HUES64 (cell line): ENCODE measurements around the gene LENG1.
"Not testable (repeated sequence)": the region's sequence is repeated elsewhere in the genome, so short reads cannot be mapped to it uniquely, and the experiment has no call there.

Source experiments
- H3K27ac ChIP-seq: 2 replicates; pipeline ENCODE4 v1.7.0; 2013; ENCODE audit warnings: low read depth, low read length, inconsistent platforms
- H3K27me3 ChIP-seq: 2 replicates; pipeline ENCODE4 v1.6.1; 2013; ENCODE audit warnings: mild to moderate bottlenecking, low read length; ENCODE audit not compliant: insufficient read depth
- H3K36me3 ChIP-seq: 2 replicates; pipeline ENCODE4 v1.6.1; 2013; ENCODE audit warnings: mild to moderate bottlenecking, low read length; ENCODE audit not compliant: insufficient read depth
- H3K4me1 ChIP-seq: 2 replicates; pipeline ENCODE4 v1.6.1; 2013; ENCODE audit warnings: mild to moderate bottlenecking, low read length, moderate library complexity; ENCODE audit not compliant: insufficient read depth
- H3K4me3 ChIP-seq: 2 replicates; pipeline ENCODE4 v1.5.1; 2013; ENCODE audit warnings: mild to moderate bottlenecking, low read length, moderate library complexity
- H3K9ac ChIP-seq: 2 replicates; pipeline ENCODE4 v1.6.1; 2013; ENCODE audit warnings: mild to moderate bottlenecking, low read depth, low read length
- H3K9me3 ChIP-seq: 2 replicates; pipeline ENCODE4 v1.6.1; 2013; ENCODE audit warnings: low read depth, low read length; ENCODE audit not compliant: insufficient read depth
- WGBS: fragments of 150-250, 120-280 bp; methylation state at CpG from one replicate; pipeline ENCODE4 v1.1.7; 2013; ENCODE audit warnings: missing lambda C conversion rate; 5-methylcytosine and 5-hydroxymethylcytosine counted together

Gene LENG1

DNA sequence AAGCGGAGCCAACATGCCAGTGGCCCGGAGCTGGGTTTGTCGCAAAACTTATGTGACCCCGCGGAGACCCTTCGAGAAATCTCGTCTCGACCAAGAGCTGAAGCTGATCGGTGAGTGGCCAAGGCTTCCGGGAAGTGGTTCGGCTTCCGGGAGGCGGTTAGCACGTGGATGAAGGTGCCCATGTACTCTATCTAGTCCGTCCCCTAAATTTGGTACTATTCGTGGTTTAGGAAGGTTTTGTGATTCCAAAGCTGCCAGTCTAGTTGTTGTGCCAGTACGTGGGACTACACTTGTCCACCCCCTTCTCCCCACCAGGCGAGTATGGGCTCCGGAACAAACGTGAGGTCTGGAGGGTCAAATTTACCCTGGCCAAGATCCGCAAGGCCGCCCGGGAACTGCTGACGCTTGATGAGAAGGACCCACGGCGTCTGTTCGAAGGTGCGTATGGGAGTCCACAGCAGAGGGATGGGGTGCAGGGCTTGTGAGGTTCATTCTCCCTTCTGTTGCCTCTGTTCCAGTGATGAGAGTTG, 41.7 kb upstream of the LENG1 start:
- Histone ChIP-seq H3K36me3 (peaks cover 59% of the 10 kb centered on the region), H3K9ac (peak overlapping the region; percentile 97), H3K27me3 (no peaks in the 10 kb centered on the region), H3K4me3 (peak overlapping the region; percentile 75), H3K27ac (peak overlapping the region; percentile 93), H3K9me3 (no peaks in the 10 kb centered on the region), H3K4me1 (peaks cover 20% of the 10 kb centered on the region)
- 5% methylated on average over 27 of the region's 28 CpGs for WGBS

DNA sequence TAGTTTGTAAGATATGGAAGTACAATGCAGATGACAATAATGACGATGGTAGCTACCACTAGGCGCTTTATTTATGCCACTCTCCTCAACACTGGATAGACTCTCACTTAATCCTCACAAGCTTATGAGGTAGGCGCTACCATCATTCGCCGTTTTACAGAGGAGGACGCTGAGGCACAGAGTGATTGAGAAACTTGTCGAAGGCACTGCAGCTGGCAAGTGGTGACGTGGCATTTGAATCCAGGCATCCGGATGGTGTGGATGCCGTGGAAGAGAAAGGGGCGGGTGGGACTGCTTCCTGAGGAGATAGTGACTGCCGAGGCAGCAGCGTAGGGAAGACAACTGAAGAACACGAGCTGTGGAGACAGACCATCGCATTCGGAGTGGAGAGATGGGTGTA, 39.9 kb upstream of the LENG1 start:
- Histone ChIP-seq H3K9me3 (no peaks in the 10 kb centered on the region), H3K4me3 (no peak overlapping the region), H3K27ac (no peak overlapping the region), H3K9ac (no peak overlapping the region), H3K4me1 (peaks cover 20% of the 10 kb centered on the region), H3K36me3 (peaks cover 49% of the 10 kb centered on the region), H3K27me3 (no peaks in the 10 kb centered on the region)
- 93% methylated on average over 16 of the region's 16 CpGs for WGBS

GRCh38 chr19:54197121-54197520, 37.6 kb upstream of the LENG1 start:
- H3K36me3 ChIP-seq: peaks cover 42% of the 10 kb centered on the region
- 96% methylated on average over 3 of the region's 3 CpGs for WGBS
- no peak overlapping the region for H3K27ac ChIP-seq
- H3K27me3 ChIP-seq: no peaks in the 10 kb centered on the region
- peaks cover 11% of the 10 kb centered on the region for H3K4me1 ChIP-seq
- H3K4me3 ChIP-seq: no peak overlapping the region
- H3K9ac ChIP-seq: no peak overlapping the region
- no peaks in the 10 kb centered on the region for H3K9me3 ChIP-seq

DNA sequence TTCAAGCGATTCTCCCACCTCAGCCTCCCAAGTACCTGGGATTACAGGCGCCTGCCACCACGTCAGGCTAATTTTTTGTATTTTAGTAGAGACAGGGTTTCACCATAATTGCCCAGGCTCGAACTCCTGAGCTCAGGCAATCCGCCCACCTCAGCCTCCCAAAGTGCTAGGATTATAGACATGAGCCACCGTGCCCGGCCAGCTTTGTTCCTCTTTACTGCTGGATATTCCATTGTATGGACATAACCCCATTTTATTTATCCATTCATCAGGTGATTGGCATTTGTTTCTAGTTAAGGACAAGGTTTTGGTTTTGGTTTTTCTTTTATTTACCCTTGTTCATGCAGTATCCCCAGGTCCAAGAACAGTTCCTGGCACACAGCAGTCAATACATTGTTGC, 37.0 kb upstream of the LENG1 start:
- H3K36me3 ChIP-seq: peaks cover 37% of the 10 kb centered on the region
- 95% methylated on average over 7 of the region's 7 CpGs for WGBS

GRCh38 chr19:54194463-54194862, 34.9 kb upstream of the LENG1 start:
- H3K36me3 ChIP-seq: peaks cover 31% of the 10 kb centered on the region
- 98% methylated on average over 12 of the region's 12 CpGs for WGBS
- H3K4me1 ChIP-seq, H3K27me3 ChIP-seq, H3K27ac ChIP-seq, H3K9ac ChIP-seq, H3K9me3 ChIP-seq, H3K4me3 ChIP-seq: not testable (repeated sequence)

More for the DNA sequence above, 37.0 kb upstream of the LENG1 start:
- Histone ChIP-seq H3K4me3 (no peak overlapping the region), H3K27me3 (no peaks in the 10 kb centered on the region), H3K9me3 (no peaks in the 10 kb centered on the region), H3K27ac (no peak overlapping the region), H3K9ac (no peak overlapping the region), H3K4me1 (peaks cover 5% of the 10 kb centered on the region; the same call in 1 of the 2 replicates)

DNA sequence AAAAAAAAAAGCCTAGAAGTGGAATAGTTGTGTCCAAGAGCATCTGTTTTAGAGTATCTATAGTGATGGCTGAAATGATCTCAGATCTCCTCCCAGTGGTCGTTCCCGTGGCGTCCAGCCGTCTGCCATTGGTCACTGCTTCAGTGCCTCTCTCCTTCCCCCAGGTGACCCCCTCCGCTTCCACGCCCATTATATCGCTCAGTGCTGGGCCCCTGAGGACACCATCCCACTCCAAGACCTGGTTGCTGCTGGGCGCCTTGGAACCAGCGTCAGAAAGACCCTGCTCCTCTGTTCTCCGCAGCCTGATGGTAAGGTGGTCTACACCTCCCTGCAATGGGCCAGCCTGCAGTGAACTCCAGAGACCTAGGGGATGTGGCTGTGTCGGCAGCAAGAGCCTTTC, 33.5 kb upstream of the LENG1 start:
- Histone ChIP-seq H3K4me3 (no peak overlapping the region), H3K9me3 (no peaks in the 10 kb centered on the region), H3K27ac (no peak overlapping the region), H3K9ac (no peak overlapping the region), H3K36me3 (peaks cover 31% of the 10 kb centered on the region), H3K4me1 (peaks cover 6% of the 10 kb centered on the region), H3K27me3 (no peaks in the 10 kb centered on the region)
- WGBS: 98% methylated on average over 11 of the region's 11 CpGs

DNA sequence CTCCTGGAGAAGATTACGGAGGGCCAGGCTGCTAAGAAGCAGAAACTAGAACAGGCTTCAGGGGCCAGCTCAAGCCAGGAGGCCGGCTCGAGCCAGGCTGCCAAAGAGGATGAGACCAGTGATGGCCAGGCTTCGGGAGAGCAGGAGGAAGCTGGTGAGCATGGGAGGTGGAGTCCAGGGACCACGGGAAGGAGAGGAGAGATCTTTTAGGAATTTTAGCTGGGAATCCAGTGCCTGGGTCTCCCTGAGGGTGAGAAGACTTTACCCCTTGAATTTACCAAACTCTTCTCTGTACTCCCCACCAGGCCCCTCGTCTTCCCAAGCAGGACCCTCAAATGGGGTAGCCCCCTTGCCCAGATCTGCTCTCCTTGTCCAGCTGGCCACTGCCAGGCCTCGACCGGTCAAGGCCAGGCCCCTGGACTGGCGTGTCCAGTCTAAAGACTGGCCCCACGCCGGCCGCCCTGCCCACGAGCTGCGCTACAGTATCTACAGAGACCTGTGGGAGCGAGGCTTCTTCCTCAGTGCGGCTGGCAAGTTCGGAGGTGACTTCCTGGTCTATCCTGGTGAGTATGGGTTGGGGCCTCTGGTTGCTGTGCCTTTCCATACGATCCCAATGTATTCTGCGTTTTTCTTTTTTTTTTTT, 32.4 kb upstream of the LENG1 start:
- WGBS: 71% methylated on average over 19 of the region's 19 CpGs
- H3K4me1 ChIP-seq: peaks cover 7% of the 10 kb centered on the region
- no peaks in the 10 kb centered on the region for H3K27me3 ChIP-seq
- peak overlapping the region; percentile 88 for H3K4me3 ChIP-seq
- H3K36me3 ChIP-seq: peaks cover 32% of the 10 kb centered on the region
- H3K27ac ChIP-seq: peak overlapping the region; percentile 96
- H3K9ac ChIP-seq: peak overlapping the region; percentile 95
- no peaks in the 10 kb centered on the region for H3K9me3 ChIP-seq

DNA sequence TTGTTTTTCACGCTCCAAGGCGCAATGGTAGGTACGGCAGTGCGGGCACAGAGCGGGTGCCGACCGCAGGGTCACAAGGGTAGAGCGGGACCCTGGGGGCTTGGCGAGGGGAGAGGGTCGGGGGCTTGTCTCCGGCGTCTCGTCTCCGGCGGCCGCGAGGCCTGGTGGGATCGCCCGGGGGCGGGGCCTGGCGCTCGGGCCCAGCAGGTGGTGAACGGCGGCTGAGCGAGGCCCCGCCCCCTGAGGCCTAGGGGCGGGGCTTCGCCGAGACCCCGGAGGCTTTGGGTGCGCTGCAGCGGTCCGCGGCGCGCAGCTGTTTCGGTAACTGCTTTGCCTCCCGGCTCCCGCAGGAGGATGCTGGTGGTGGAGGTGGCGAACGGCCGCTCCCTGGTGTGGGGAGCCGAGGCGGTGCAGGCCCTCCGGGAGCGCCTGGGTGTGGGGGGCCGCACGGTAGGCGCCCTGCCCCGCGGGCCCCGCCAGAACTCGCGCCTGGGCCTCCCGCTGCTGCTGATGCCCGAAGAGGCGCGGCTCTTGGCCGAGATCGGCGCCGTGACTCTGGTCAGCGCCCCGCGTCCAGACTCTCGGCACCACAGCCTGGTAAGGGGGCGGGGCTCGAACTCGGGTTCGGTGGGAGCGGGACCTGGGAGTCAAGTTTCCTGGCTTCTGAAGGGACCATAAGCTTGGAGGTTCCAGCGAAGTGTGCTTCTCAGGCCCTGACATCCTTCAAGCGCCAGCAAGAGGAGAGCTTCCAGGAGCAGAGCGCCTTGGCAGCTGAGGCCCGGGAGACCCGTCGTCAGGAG, 31.7 kb upstream of the LENG1 start, which contains the start of gene TSEN34:
TSEN34 (plus strand) TSS at position 298 of the 800 bp plus-strand sequence; CDS start at position 355, 57 bp downstream.
- no peaks in the 10 kb centered on the region for H3K9me3 ChIP-seq
- peaks cover 7% of the 10 kb centered on the region for H3K4me1 ChIP-seq
- H3K4me3 ChIP-seq: peak within 1 kb of the TSS; percentile 88
- H3K9ac ChIP-seq: peak within 1 kb of the TSS; percentile 95
- peaks cover 36% of the 10 kb centered on the region for H3K36me3 ChIP-seq
- H3K27me3 ChIP-seq: no peaks in the 10 kb centered on the region
- H3K27ac ChIP-seq: peak within 1 kb of the TSS; percentile 96
- under 1% methylated on average over 77 of the region's 77 CpGs for WGBS

- Histone ChIP-seq H3K9me3 (no peaks in the 10 kb centered on the region), H3K36me3 (peaks cover 36% of the 10 kb centered on the region), H3K4me1 (peaks cover 7% of the 10 kb centered on the region), H3K9ac (peak overlapping the region; percentile 95), H3K27ac (peak overlapping the region; percentile 96), H3K4me3 (peak overlapping the region; percentile 88), H3K27me3 (no peaks in the 10 kb centered on the region)
- WGBS: under 1% methylated on average over 56 of the region's 56 CpGs
Observed at GRCh38 chr19:54190503-54191010, 31.0 kb upstream of the LENG1 start.

- Histone ChIP-seq H3K27ac (peak overlapping the region; percentile 96), H3K9ac (peak overlapping the region; percentile 95), H3K27me3 (no peaks in the 10 kb centered on the region), H3K9me3 (no peaks in the 10 kb centered on the region), H3K36me3 (peaks cover 32% of the 10 kb centered on the region), H3K4me3 (peak overlapping the region; percentile 88), H3K4me1 (peaks cover 7% of the 10 kb centered on the region)
- WGBS: under 1% methylated on average over 65 of the region's 65 CpGs
Observed at GRCh38 chr19:54189735-54190502, 30.4 kb upstream of the LENG1 start.
